Bronchial epithelial cell (primary cell): ENCODE measurements around the gene BTBD6. TPM values are rescaled to one million over a fixed set of nuclear protein-coding genes. Genes with fewer than 3 reads are reported as not detected.
A peak's percentile ranks its signal among the peaks of the same experiment; 100 is the strongest.

ENCODE experiments used
- DNase-seq: peaks from one replicate; pipeline ENCODE4 v3.0.0-alpha.2; 2010; ENCODE audit warnings: low read depth
- FAIRE-seq: peaks from 2 replicates; lab custom pipeline; 2011; peaks lifted over from hg19 to GRCh38; lab: Jason Lieb, UNC
- H3K27me3 ChIP-seq: 2 replicates; pipeline ENCODE4 v1.5.1; 2011; ENCODE audit warnings: low read length; ENCODE audit not compliant: control insufficient read depth, insufficient read depth
- H3K36me3 ChIP-seq: 2 replicates; pipeline ENCODE4 v1.5.1; 2011; ENCODE audit warnings: low read length; ENCODE audit not compliant: control insufficient read depth, insufficient read depth
- H3K4me3 ChIP-seq: 2 replicates; pipeline ENCODE4 v1.5.1; 2011; ENCODE audit warnings: mild to moderate bottlenecking, low read depth, low read length, control low read depth
- total RNA-seq: library from RNA; depleted of rRNA; stranded (reverse); fragments of >200 nt; gene quantifications from 2 replicates; pipeline ENCODE4 v1.2.1, GENCODE V29; 2014
- TF ChIP-seq, protein P1 (sequence below): IDR thresholded peaks from 2 replicates; pipeline ENCODE4 v1.5.1; 2011; ENCODE audit warnings: mild to moderate bottlenecking, moderate library complexity, low read length, control low read depth, inconsistent platforms; ENCODE audit not compliant: insufficient read depth, severe bottlenecking

The BTBD6 gene
- total RNA-seq, 1 donor from 2014 or later: 75.8 TPM

- FAIRE-seq: no peak
- no peak overlapping the region for H3K4me3 ChIP-seq
- DNase-seq: no peak
- no peaks in the 10 kb centered on the region for H3K36me3 ChIP-seq
- H3K27me3 ChIP-seq: peaks cover 19% of the 10 kb centered on the region
- TF ChIP-seq, protein P1, sequence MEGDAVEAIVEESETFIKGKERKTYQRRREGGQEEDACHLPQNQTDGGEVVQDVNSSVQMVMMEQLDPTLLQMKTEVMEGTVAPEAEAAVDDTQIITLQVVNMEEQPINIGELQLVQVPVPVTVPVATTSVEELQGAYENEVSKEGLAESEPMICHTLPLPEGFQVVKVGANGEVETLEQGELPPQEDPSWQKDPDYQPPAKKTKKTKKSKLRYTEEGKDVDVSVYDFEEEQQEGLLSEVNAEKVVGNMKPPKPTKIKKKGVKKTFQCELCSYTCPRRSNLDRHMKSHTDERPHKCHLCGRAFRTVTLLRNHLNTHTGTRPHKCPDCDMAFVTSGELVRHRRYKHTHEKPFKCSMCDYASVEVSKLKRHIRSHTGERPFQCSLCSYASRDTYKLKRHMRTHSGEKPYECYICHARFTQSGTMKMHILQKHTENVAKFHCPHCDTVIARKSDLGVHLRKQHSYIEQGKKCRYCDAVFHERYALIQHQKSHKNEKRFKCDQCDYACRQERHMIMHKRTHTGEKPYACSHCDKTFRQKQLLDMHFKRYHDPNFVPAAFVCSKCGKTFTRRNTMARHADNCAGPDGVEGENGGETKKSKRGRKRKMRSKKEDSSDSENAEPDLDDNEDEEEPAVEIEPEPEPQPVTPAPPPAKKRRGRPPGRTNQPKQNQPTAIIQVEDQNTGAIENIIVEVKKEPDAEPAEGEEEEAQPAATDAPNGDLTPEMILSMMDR: no peak
These were observed 47.0 kb upstream of the BTBD6 start for GRCh38 chr14:105201156-105201924.

DNA sequence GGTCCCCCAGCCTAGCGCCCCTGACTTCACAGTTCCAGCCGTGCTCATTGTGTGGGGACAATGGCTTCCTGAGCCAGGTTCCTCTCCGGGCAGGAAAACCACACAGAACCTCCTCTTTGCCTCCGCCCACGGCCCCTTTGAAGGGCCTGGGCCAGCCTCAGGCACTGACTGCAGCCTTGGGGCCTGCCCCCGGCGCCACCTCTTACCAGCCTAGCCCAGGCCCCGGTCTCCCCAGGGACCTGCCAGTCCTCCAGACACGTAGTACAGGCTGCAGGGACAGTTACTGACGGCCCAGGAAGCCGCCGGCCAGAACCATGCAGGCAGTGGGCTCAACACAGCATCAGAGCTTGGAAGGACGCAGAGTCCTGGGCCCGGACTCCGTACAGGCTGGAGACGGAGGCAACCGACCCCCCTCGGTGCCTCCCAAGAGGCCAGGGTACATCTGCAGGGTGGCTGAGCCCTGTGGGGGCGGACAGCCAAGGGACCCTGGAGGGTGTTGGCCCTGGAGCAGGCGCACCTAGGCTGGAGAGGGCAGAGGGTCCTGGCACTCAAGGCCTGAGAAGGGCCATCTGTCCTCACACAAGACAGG is 46.3 kb upstream of the BTBD6 start:
- FAIRE-seq (no peak), DNase-seq (no peak)
- Histone ChIP-seq H3K36me3 (no peaks in the 10 kb centered on the region), H3K4me3 (no peak overlapping the region), H3K27me3 (peaks cover 16% of the 10 kb centered on the region)
- TF ChIP-seq, protein P1: no peak

GRCh38 chr14:105203057-105203531 is 45.2 kb upstream of the BTBD6 start:
- Histone ChIP-seq H3K27me3 (peaks cover 8% of the 10 kb centered on the region), H3K4me3 (no peak overlapping the region), H3K36me3 (no peaks in the 10 kb centered on the region)
- TF ChIP-seq, protein P1: peak; percentile 94
- no peak for FAIRE-seq
- peak; percentile 36 for DNase-seq

DNA sequence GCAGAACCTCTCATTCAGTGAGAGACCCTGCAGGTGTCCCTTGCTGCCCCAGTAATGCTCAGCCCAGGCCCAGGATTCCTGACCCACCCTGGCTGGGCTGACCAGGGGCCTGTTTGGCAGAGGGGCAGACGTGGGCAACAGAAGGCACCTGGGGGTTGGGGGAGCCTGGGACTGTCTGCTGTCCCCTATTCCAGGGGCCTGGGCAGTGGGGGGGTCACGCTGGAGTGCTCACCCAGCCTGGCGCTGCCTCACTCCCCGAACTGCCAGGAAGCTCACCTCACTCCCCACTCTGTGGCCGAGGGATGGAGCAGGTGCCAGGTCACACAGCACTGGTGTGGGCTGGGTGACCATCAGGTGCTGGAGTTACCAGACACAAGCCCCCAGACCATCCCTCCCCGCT is 44.6 kb upstream of the BTBD6 start:
- DNase-seq (no peak), FAIRE-seq (no peak)
- Histone ChIP-seq H3K4me3 (no peak overlapping the region), H3K36me3 (no peaks in the 10 kb centered on the region), H3K27me3 (peaks cover 4% of the 10 kb centered on the region)
- TF ChIP-seq, protein P1: no peak

- peaks cover 4% of the 10 kb centered on the region for H3K27me3 ChIP-seq
- peak; percentile 53 for DNase-seq
- H3K36me3 ChIP-seq: no peaks in the 10 kb centered on the region
- TF ChIP-seq, protein P1: no peak
- no peak for FAIRE-seq
- no peak overlapping the region for H3K4me3 ChIP-seq
These were observed 44.0 kb upstream of the BTBD6 start for GRCh38 chr14:105204206-105204930.
